ENCODE data around the gene TASOR2.
A peak's percentile ranks its signal among the peaks of the same experiment; 100 is the strongest.

Gene TASOR2, protein sequence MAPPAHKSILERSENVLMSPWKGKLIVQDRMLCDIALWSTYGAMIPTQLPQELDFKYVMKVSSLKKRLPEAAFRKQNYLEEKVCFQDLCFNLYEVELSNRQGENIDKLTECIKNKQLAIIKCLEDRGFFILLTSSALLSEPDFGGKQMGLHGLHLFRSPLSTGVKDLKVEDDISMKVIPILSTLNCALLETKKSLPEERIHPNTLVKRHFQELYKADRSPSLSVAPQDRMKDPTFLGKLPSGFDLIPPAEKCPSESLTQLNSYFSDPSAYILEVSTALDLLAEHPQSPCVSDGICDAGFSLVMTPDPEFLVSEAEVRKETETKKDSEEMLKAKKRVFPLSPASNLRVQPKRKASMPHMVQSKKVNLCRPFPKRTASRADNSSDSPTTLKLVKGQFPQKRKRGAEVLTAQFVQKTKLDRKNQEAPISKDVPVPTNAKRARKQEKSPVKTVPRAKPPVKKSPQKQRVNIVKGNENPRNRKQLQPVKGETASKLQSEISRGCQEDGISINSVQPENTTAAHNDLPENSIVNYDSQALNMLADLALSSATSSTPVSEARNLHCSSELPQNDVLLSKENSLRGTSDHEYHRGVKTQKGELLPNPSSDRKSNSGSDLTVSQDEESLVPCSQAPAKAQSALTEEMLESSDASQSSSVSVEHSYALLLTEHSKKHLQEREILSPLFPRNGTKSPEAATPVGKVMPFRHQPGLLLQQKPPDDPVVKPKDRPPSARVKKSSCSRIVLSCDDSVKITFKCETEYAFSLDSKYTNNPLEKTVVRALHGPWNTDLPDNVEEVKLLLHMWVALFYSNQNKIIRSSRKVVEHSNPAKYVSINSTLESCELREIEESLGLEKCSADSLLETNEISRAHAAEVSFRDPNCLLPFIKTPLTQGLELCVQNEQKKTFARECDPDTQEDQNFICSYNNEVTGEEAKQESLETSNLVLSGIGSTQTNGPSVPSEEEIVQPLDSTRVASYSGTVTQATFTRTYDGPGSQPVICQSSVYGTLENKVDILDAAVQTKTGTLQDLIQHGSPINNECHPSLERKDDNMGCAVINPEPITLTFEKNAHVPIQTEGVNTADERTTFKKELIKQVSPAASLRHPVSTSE (N-terminal part only)

DNA sequence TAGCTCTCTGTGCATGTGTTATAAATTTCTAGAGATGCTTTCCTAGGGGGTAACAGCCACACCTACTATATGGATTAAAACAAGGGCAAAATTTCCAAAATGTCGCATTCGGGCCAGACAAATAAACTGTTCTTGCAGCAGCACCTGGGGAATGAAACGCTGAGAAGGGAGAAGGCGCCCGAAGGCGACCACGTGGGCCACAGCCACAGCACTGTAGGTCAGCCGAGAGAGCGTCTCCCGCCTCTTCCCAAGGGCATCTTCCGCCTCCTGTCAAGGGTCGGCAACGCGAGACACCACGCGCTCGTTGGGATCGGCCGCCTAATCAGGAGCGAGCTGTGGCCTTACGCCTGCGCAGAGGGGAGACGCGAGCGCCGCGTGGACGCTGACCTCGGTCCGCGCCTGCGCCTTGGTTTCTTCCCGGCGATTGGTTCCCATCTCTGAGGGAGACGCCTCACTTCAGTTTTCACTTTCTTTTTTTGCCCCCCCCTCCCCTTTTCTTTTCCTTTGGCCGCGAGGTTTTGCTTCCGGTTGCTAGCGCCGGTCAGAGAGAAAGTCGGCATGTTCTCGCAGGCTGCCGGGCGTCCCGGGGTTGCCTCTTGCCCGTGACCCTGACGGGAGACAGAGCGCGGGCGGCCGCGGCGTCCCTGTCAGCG lies at the start of gene TASOR2:
Gene TASOR2 (plus strand): TSS at position 521 of the 653 bp plus-strand sequence. CDS start 35,805 bp downstream, outside the sequence.
- DNase-seq (ENCODE audit: low spot score) = peak; percentile 98

DNA sequence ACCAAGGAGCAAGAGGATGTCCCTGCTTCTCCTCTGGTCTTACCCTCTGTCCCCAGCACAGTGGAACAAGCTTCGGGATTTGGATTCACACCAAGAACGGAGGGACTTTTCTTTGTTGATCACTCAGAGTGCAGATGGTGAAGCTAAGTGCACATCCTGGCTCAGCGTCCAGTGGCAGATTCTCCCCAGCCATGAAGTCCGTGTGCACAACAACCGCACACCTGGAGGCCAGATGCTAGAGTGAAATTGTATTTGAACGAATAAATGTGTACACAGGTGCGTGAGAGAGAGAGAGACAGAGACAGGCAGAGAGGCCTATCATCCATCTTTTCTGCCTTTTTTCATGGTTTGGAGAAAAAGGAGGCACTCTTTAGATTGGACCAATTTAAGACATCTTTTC lies 49.7 kb upstream of the TASOR2 start:
- no peak for DNase-seq (ENCODE audit: low spot score)

DNA sequence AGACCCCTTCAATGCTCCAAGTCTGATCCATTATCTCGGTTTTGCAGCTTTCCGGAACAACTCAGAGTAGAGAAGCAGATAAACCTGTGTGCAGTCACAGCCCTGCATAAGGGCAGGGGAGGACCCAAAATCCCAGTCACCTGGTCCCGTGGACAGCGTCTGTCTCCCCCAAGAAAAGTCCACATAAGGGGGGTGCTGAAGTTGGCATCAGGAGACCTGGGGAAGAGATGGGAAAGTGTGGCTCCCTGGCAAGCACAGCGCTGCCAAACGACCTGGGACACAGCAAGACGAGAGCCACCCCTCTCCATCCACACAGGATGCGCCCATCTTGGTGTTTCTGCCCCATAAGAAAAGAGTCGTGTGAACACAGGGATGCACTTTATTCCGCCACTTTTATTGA lies 46.1 kb upstream of the TASOR2 start:
- no peak for DNase-seq (ENCODE audit: low spot score)

DNA sequence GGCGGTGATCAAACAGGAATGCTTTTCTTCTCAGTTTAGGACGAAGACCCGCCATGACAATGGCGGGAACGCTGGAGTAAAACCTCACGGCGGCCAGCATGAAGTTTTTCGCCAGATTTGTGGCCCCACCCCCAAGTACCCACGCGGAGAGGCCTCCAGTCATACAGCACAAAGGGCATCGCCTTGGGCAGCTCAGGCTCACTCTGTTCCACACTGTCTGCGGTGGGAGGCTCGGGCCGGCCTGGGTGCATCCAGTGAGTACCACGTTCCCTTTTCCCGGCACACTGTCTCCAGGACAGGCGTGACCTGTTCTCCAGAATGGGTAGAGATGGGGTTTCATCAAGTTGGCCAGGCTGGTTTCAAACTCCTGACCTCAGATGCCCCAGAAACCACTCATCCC lies 45.6 kb upstream of the TASOR2 start:
- no peak for DNase-seq (ENCODE audit: low spot score)

DNA sequence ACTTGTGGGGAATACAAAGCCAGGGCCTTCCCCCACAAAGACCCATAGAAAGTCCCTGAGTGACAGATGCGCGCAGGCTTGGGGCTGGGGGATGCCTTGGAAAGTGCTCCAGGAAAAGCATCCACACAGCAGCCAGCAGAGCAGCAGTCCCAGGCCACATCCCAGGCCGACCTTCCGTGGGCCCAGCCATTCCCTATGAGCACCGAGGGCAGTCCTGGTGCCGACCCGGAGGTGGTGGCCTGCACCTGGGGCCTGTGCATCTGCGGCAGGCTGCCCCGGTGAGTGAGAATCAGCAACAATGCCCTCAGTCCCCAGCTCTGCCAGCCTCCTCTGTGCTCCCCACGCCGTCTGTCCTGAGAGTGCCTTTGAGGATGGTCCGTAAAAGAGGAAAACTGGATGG lies 44.6 kb upstream of the TASOR2 start:
- no peak for DNase-seq (ENCODE audit: low spot score)

DNA sequence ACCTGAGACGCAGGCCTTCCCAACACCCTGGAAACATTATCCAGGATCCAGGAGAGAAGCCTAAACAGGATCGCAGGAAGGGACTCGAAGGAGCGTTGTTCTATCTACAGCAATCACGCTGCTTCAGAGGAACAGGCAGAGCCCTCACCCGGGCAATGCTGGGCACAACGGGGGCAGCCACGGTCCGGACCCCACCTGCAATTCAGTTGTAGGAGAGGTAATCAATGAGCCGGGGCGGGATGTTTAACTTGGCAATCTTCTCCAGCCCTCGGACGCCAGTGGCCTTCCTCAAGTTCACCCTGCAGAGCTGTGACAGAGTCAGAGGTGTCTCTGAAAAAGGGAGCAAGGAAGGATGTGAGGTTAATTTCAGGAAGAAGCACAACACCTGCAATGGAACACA lies 44.1 kb upstream of the TASOR2 start:
- no peak for DNase-seq (ENCODE audit: low spot score)

DNA sequence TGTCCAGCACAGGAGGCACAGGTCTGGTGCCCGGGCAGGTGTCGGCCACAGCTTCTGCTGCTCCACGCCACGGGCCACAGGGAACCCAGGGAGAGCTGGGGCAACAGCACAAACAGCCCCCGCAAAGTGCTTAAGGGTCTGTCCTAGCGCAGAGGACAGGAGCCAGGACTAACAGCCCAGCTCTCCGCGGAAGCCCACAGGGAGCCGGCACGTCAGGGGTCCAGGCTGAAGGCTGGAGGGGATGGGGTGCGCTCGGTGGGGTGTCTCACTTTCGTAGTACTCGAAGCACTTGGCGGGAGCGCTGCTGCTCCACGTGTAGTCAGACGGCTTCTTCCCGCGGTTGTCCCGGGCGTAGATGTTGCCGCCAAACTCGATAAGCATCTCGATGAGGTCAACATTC lies 43.1 kb upstream of the TASOR2 start:
- no peak for DNase-seq (ENCODE audit: low spot score)

DNA sequence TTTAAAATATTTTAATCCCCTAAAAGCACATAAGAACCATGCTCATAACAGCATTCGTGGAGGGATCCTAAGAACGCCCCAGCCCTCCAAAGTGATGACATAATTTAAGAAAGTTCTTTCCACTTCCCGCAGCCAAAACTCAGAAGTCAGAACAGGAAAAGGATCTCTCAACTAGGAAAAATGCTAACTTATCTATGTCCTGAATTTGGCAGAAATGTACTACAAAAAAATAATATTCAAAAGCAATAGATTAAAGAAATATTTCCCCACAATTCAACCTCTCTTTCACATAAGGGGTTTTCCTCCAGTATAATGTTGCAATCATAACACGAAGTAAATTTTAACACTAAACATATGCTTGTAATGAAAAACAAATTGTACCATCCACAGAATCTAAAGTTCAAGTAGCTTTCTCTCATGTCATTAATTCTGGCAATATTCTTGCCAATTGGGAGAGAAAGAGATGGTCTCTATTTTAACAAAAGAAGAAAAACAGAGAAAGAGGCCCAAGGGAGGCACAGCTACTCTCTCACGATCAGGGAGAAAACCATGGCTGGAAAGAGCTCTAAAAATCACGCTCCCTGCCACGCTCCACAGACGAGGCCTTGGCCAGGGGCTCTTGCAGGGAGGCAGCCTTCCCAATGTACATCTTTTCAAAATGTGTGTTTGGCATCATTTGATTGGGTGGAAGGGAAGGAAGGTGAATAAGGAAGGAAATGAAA lies 41.1 kb upstream of the TASOR2 start:
- no peak for DNase-seq (ENCODE audit: low spot score)

DNA sequence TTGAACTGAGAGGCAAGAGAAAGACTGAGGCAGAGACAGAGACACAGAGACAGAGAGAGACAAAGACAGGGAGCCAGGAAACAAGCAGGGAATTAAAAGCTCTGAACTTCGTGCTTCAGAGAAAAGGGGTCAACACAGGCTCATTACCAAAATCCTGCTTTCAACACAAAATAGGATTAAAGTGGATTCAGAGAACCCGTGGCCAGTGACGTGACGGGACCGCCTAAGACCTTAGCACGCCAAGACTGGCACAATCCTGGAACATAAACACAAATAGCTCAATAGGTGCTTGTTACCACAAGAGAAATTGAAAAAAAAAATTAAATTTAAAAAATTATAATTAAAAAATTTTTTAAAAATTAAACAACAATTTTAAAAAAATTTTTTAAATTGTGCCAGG lies 39.7 kb upstream of the TASOR2 start:
- DNase-seq (ENCODE audit: low spot score) = no peak

DNA sequence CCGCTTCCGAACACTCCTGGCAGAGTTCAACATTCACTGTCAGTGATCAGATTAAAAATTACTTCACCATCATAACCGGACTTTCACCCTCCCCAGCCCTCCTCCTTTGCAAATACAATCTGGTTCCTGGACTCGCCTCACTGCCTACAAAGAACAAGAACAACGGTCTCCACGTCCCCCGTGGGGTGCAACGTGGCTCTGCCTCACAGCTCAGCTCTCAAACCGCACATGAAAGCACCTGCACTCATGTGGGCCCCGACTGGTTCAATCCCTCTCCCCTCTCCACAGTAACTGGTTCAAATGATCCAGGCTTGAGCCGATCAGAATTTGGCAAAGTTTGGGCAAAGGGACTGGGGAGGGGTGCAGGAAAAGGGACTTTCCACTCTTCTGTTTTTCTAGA lies 39.3 kb upstream of the TASOR2 start:
- DNase-seq (ENCODE audit: low spot score) = no peak

DNA sequence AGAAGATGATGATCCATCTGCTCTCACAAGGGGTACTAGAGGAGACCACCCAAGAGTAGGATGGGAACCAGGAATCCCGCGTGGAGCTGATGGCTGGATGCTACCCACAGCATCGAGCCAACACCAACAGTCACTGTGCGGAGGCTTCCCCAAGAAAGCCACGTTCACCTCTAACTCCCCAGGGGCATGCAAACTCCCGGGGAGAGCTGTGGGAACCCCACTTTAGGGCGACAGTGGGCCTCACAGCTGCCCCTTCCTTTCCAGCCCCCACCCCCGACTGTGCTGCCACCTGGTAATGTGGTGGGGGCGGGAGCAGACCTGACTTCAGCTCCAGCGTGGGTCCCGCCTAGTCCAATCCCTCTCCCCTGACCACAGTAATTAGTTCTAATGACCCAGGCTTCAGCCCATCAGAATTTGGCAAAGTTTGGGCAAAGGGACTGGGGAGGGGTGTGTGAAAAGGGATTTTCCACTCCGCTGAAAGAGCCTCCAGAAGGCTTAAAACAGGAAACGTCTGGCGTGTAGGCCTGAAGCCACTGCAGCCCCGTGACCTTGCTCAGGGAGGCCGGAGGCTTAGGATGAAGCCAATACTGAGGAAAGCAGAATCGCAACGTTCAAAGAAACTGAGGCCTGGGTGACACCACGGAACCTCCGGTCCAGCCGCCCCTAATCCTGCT lies 38.6 kb upstream of the TASOR2 start:
- no peak for DNase-seq (ENCODE audit: low spot score)

DNA sequence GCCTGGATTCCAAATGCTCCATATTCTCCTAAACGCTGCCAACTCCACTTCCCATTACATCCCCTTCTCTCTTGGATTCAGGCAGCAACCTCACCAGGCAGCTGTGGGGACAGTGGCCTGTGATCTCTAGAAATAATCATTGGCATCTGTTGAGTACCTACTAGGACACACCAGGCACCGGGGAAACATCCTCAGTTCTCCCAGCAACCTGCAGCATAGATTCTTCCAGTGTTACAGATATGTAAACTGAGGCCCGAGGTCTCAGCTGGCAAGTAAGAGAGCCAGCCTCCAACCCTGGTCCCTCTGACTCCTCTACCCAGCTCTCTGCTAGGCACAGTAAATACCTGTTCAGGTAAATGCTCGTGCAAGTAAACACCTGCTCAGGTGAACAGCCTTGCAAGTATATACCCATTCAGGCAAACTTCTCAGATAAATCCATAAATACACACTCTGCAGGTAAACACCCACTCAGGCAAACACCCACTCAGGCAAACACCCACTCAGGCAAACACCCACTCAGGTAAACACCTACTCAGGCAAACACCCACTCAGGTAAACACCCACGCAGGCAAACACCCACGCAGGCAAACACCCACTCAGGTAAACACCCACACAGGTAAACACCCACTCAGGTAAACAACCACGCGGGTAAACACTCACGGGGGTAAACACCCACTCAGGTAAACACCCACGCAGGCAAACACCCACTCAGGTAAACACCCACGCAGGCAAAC lies 37.0 kb upstream of the TASOR2 start:
- no peak for DNase-seq (ENCODE audit: low spot score)

DNA sequence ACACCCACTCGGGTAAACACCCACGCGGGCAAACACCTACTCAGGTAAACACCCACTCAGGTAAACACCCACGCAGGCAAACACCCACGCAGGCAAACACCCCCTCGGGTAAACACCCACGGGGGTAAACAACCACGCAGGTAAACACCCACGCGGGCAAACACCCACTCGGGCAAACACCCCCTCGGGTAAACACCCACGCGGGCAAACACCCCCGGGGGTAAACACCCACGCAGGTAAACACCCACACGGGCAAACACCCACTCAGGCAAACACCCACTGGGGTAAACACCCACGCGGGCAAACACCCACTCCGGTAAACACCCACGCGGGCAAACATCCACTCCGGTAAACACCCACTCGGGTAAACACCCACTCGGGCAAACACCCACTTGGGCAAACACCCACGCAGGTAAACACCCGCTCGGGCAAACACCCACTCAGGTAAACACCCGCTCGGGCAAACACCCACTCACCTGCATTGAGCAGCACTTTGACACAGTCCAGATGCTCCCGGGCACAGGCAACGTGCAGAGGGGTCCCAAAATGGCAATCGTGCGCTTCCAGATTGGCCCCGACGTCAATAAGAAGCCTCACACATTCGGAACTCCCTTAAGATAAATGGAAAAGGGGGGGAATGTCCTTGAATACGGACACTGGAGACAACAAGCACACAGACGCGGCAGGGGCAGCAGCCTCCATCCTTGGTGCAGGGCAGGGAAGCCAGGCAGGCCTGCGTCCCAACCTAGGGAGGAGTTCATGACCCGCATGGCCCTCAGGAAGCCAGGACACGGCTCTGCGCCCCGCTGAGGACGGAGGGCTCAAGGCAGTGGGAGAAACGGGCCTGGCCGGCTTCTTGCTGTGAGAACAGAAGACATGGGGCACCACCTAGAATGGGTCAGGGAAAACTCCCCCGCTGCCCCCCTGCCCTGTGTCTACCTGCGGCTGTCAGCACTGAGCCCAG lies 35.9 kb upstream of the TASOR2 start:
- DNase-seq (ENCODE audit: low spot score) = no peak

DNA sequence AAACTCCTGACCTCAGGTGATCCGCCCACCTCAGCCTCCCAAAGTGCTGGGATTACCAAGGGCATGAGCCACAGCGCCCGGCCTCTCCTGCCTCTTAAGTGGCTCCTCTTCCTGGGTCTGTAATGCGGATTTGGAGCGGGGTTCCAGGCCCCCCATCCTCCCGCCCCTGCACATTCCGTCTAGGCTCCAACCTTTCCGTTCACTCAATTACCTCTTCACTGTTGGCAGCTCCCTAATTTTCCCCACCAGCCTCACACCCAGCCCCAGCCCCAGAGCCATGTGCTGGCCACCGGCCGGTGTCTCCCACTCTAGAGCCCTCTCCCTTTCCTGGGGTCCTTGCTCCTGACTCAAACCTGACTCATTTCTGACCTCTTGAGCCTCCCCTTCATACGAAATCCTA lies 34.9 kb upstream of the TASOR2 start:
- no peak for DNase-seq (ENCODE audit: low spot score)

DNA sequence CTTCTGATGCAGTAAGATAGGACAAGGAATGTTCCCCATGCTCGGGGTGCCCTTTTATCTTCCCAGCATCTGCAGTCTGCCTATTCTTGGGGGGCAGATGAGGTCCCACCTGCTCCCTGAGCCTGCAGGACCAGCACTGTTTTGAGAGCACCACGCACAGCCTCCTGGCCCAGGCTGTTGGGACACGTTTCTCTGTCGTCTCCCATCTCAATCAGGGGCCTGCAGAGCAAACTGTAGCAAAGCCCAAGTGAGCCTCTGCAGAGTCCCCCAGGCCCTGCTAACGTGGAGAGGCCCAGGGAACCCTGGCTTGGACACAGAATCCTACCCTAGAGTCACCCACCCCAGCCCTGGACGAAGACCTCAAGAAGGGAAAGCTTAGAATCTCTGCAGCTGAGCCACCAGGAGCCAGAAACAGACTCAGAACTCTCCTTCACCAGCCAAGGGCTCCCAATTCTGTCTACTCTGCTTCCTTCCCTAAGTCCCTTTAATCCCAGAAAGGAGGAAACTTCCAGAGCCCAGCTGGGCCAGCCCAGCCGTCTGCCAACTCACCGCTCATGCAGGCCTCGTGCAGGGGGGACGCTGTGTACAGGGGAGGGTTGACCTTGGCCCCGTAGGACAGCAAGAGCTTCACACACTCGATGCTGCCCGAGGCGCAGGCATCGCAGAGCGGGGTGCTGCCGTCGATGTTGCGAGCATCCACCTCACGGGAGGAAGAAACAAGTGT lies 33.8 kb upstream of the TASOR2 start:
- no peak for DNase-seq (ENCODE audit: low spot score)

DNA sequence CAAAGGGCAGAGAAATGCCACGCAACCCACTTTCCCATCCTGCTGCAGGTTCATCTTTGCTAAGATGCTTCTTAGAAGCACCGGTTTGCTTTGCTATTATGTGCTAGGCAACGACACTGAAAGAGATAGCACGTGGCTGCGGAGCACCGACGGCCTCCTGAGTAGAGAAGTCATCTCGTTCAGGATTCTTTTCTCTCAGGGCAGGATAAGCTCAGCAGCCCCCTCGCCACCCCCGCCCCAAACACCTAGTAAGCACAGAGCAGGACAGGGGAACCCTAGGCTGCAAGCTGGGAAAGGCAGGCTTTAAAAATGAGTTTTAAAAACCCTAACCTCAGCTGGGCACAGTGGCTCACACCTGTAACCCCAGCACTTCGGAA lies 33.3 kb upstream of the TASOR2 start:
- DNase-seq (ENCODE audit: low spot score) = no peak

DNA sequence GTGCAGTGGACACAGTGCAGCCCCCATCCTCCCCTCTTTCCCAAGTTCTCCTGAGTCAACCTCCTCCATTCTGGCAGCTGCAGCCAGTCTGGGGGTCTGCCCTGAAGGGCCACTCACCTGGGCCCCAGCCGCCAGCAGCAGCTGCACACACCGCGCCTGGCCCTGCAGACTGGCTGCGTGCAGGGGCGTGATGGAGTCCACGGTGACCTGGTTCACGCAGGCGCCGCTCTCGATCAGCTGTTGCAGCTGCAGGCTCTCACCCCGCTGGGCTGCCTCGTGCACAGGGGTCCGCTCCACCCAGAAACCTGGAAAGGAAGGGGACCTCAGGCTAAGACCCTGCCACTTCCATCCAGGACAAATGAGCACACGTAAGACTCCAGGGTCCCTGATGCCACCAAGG lies 31.9 kb upstream of the TASOR2 start:
- no peak for DNase-seq (ENCODE audit: low spot score)

DNA sequence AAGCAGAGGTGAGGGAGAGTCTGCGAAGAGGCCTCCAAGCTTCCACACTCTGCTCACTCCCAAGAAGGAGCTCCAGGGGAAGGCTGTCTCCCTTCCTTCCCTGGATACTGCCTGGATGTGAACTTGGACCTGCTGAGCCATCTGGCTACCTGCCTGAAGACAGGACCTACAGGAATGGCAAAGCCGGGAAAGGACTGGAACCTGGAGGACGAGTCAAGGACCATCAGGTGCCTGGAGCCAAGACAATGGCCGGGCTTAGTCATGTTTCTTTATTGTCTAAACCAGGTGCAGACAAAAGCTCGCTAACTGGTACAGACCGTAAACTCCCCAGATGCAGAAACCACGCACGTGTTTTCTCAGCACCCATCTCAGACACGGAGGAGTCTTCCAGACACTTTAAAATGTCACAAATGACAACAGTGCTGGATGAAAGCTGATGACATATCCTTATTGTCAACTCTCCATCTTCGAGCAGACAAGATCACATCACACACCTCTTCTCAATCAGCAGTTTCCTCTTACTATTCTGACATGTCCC lies 30.4 kb upstream of the TASOR2 start:
- DNase-seq (ENCODE audit: low spot score) = no peak

Measured in activated CD4-positive, alpha-beta T cell treated with anti-CD3 and anti-CD28 coated beads, Interleukin-2, Interleukin-4, amounts not matched to agents 100 ng/mL and 50 ng/mL, durations not matched to agents 16 hours and 8 hours (primary cell).